Measurements from ENCODE around the gene GCAT. TPM values are rescaled to one million over a fixed set of nuclear protein-coding genes. Genes with fewer than 3 reads are reported as not detected.

GCAT gene
- total and polyA plus RNA-seq, 2 of the 4 experiments (the other 2 are of a cell fraction) = 20.6 to 32.3 TPM

DNA sequence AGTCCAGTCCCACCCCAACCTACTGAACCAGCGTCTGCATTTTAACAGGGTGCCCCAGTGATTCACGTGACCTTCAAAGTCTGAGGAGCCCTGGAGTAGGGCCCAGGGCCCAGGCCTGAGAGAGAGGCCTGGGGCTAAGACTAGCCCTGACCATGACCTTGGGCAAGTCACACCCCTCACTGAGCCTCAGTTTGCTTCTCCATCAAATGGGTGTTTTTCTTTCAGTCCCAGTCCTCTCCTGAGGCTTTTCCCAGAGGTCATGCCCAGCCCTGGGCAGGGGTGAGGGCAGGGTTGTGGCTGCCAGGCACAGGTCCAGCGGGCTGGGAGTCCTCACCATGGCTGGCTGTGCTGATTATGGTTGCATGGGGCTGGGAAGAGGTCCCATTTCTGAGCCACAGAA, 33.0 kb upstream of the GCAT start:
- ATAC-seq (ENCODE audit: low read depth) = no peak
- intact Hi-C loops (cut with micrococcal nuclease) = no loop called here
- no peak for TF ChIP-seq RFX5 (IDR thresholded peaks at IDR 0.05; ENCODE audit: low read depth, low read length)
- TF ChIP-seq MAZ (IDR thresholded peaks at IDR 0.05; ENCODE audit: borderline replicate concordance, low read depth, low read length) = no peak
- TF ChIP-seq MAFK (IDR thresholded peaks at IDR 0.05; ENCODE audit: low read depth, low read length) = no peak
- no peak for TF ChIP-seq CEBPB (IDR thresholded peaks at IDR 0.05; ENCODE audit: low read depth, low read length)
- no peak for TF ChIP-seq BHLHE40 (IDR thresholded peaks at IDR 0.05; ENCODE audit: low read depth, low read length)
- TF ChIP-seq ELK1 (IDR thresholded peaks at IDR 0.05; ENCODE audit: borderline replicate concordance, low read depth, low read length) = no peak
- TF ChIP-seq RCOR1 (IDR thresholded peaks at IDR 0.05; ENCODE audit: insufficient replicate concordance, low read length) = no peak
- no peak for TF ChIP-seq MXI1 (IDR thresholded peaks at IDR 0.05; ENCODE audit: borderline replicate concordance, low read depth, low read length)
- TF ChIP-seq, protein P1, sequence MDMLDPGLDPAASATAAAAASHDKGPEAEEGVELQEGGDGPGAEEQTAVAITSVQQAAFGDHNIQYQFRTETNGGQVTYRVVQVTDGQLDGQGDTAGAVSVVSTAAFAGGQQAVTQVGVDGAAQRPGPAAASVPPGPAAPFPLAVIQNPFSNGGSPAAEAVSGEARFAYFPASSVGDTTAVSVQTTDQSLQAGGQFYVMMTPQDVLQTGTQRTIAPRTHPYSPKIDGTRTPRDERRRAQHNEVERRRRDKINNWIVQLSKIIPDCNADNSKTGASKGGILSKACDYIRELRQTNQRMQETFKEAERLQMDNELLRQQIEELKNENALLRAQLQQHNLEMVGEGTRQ (IDR thresholded peaks at IDR 0.05; ENCODE audit: low read depth, low read length) = no peak
- TF ChIP-seq SMC3 (IDR thresholded peaks at IDR 0.05; ENCODE audit: low read depth, low read length) = no peak
- TF ChIP-seq, protein P2, sequence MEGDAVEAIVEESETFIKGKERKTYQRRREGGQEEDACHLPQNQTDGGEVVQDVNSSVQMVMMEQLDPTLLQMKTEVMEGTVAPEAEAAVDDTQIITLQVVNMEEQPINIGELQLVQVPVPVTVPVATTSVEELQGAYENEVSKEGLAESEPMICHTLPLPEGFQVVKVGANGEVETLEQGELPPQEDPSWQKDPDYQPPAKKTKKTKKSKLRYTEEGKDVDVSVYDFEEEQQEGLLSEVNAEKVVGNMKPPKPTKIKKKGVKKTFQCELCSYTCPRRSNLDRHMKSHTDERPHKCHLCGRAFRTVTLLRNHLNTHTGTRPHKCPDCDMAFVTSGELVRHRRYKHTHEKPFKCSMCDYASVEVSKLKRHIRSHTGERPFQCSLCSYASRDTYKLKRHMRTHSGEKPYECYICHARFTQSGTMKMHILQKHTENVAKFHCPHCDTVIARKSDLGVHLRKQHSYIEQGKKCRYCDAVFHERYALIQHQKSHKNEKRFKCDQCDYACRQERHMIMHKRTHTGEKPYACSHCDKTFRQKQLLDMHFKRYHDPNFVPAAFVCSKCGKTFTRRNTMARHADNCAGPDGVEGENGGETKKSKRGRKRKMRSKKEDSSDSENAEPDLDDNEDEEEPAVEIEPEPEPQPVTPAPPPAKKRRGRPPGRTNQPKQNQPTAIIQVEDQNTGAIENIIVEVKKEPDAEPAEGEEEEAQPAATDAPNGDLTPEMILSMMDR (conservative IDR thresholded peaks at IDR 0.05; ENCODE audit: low read depth, low read length) = no peak

More for the DNA sequence above, 33.0 kb upstream of the GCAT start:
- Histone ChIP-seq H2BK5ac (ENCODE audit: low read depth, low read length, poor library complexity, severe bottlenecking) (peak overlapping the region; percentile 95), H2BK120ac (ENCODE audit: low read depth, low read length) (peak overlapping the region; percentile 94), H3K9ac (ENCODE audit: low read depth, low read length) (no peak overlapping the region), H3K9me1 (ENCODE audit: insufficient read depth, low read length) (peaks cover 28% of the 10 kb centered on the region), H3K56ac (ENCODE audit: extremely low read depth, insufficient read depth, low read length) (0 out of 2 replicates have a peak overlapping the region, but pooled peaks have one; percentile 32), H3K27ac (ENCODE audit: insufficient read depth, low read length) (peak overlapping the region; percentile 81; the same call in 1 of the 2 replicates), H2BK20ac (ENCODE audit: low read depth, low read length) (peak overlapping the region; percentile 81), H3K14ac (replicated peaks; ENCODE audit: low read depth, low read length) (peak overlapping the region; percentile 85), H2AFZ (replicated peaks; ENCODE audit: low read length, poor library complexity) (peak overlapping the region; percentile 14), H2BK15ac (ENCODE audit: low read depth, low read length) (peak overlapping the region; percentile 94; the same call in 2 of the 3 replicates), H2AK9ac (replicated peaks; ENCODE audit: low read depth, low read length, poor library complexity) (peak overlapping the region; percentile 88), H3K4ac (ENCODE audit: low read depth, low read length) (peak overlapping the region; percentile 98), H4K5ac (ENCODE audit: low read depth, low read length) (peak overlapping the region; percentile 83; the same call in 1 of the 2 replicates), H4K20me1 (ENCODE audit: insufficient read depth, low read length) (peaks cover 13% of the 10 kb centered on the region), H2AK5ac (ENCODE audit: low read depth, low read length) (peak overlapping the region; percentile 100), H3K4me2 (ENCODE audit: low read depth, low read length) (no peak overlapping the region), H3K4me3 (ENCODE audit: insufficient read depth, low read depth, low read length) (no peak overlapping the region), H3K27me3 (ENCODE audit: control insufficient read depth, insufficient read depth, low read length) (no peaks in the 10 kb centered on the region), H4K91ac (ENCODE audit: insufficient read depth, low read depth, low read length) (peak overlapping the region; percentile 89), H3K18ac (ENCODE audit: low read depth, low read length) (peak overlapping the region; percentile 74; the same call in 1 of the 2 replicates), H3K9me3 (ENCODE audit: control insufficient read depth, insufficient read depth, low read length) (no peaks in the 10 kb centered on the region), H4K8ac (ENCODE audit: low read depth in 2 of 2, low read length in 2 of 2) (peak overlapping the region; percentile 85 to 92), H3K79me1 (ENCODE audit: low read depth in 1 of 2, low read length in 2 of 2) (peaks cover 0 to 45% of the 10 kb centered on the region in 2 experiments; a peak in 2 of 4 replicates), H3K36me3 (ENCODE audit: control insufficient read depth, insufficient read depth, low read length) (peaks cover 37% of the 10 kb centered on the region), H3K4me1 (ENCODE audit: control insufficient read depth, insufficient read depth, low read length) (peaks cover 19% of the 10 kb centered on the region), H3K23ac (ENCODE audit: low read depth, low read length) (peak overlapping the region; percentile 87; the same call in 1 of the 2 replicates)
- no peak for DNase-seq
- no TSS peak for BruUV-seq (replicated peaks)
- in situ Hi-C loops (cut with MboI; ENCODE audit: low sequenced_read_pairs) = no loop called here
- ChIA-PET POLR2A (ENCODE audit: unreplicated experiment) (no interaction called here), CTCF (no interaction called here)
- WGBS, 2 experiments (ENCODE audit: extremely low coverage in 2 of 2, insufficient read length in 1 of 2) = no CpG with 5 or more reads among the region's 3 CpGs
- dilution Hi-C loops (cut with HindIII; ENCODE audit: low sequenced_read_pairs, unreplicated experiment) = no loop called here

All from IMR-90 (cell line).